ENCODE measurements around the gene KMT5B.

Gene KMT5B

DNA sequence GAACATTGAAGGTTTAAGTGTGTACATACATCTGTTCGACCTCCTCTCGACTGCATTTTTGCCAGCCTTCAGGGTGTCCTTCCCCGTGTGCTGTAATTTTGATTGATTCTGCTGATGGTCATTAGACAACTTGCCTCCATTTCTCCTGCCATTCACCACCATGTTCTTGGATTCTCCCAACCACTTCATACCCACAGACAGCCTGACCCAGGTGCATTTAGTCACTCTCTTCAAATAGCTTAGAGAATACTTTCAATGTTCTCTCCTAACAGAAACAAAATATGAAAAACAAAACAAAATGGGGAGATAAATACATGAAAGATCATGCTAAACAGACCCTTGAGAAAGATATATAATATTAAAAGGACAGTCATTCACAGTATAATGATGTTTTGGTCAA lies 23.2 kb downstream of the KMT5B start:
- in situ Hi-C loops (cut with HindIII; ENCODE audit: low sequenced_read_pairs) = no loop called here
- TF ChIP-seq, protein P1, sequence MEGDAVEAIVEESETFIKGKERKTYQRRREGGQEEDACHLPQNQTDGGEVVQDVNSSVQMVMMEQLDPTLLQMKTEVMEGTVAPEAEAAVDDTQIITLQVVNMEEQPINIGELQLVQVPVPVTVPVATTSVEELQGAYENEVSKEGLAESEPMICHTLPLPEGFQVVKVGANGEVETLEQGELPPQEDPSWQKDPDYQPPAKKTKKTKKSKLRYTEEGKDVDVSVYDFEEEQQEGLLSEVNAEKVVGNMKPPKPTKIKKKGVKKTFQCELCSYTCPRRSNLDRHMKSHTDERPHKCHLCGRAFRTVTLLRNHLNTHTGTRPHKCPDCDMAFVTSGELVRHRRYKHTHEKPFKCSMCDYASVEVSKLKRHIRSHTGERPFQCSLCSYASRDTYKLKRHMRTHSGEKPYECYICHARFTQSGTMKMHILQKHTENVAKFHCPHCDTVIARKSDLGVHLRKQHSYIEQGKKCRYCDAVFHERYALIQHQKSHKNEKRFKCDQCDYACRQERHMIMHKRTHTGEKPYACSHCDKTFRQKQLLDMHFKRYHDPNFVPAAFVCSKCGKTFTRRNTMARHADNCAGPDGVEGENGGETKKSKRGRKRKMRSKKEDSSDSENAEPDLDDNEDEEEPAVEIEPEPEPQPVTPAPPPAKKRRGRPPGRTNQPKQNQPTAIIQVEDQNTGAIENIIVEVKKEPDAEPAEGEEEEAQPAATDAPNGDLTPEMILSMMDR (IDR thresholded peaks at IDR 0.05; ENCODE audit: low read depth, low read length) = no peak
- no peak for DNase-seq (ENCODE audit: low read depth, low spot score)
- H3K4me3 ChIP-seq (ENCODE audit: low read depth, low read length) = no peak overlapping the region

DNA sequence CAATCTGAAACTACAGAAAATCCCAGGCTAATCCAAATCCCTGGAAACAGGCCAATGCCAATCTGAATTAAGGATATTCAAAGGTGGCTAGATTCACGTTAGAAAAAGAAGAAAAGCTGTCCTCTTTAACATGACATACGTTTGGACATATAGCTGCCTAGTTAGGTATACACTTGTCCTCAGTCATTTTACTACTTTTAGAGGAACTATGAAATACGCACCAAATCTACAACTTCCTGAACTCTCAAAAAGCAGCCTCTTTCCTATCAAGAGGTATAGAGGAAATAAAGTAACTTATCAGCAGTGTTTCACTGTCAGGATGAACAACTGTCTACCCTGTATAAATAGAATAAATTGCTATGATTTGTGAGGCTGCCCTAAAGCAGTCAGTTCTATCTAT lies 24.0 kb downstream of the KMT5B start:
- H3K4me3 ChIP-seq (ENCODE audit: low read depth, low read length) = no peak overlapping the region
- DNase-seq (ENCODE audit: low read depth, low spot score) = no peak
- in situ Hi-C loops (cut with HindIII; ENCODE audit: low sequenced_read_pairs) = no loop called here
- TF ChIP-seq, protein P1 (IDR thresholded peaks at IDR 0.05; ENCODE audit: low read depth, low read length) = no peak

DNA sequence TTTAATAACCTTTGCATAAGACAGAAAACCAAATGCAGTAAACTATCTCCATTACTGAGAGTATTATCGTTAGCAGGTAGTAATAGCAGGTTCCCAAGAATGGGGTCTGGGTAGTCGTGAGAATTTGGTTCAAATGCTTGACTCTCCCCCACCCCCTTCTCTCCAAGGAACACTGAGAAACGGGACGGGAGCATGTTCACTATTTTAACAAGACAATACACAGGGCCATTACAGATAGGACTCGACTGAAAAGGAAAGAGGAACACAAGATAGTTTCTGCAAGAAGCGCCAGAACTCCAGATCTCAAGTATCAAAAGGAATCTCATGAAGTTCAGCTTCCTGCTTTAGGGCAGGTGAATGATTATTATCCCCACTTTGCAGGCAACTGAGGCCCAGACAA lies 27.0 kb downstream of the KMT5B start:
- in situ Hi-C loops (cut with HindIII; ENCODE audit: low sequenced_read_pairs) = no loop called here
- TF ChIP-seq, protein P1 (IDR thresholded peaks at IDR 0.05; ENCODE audit: low read depth, low read length) = no peak
- DNase-seq (ENCODE audit: low read depth, low spot score) = no peak
- no peak overlapping the region for H3K4me3 ChIP-seq (ENCODE audit: low read depth, low read length)

DNA sequence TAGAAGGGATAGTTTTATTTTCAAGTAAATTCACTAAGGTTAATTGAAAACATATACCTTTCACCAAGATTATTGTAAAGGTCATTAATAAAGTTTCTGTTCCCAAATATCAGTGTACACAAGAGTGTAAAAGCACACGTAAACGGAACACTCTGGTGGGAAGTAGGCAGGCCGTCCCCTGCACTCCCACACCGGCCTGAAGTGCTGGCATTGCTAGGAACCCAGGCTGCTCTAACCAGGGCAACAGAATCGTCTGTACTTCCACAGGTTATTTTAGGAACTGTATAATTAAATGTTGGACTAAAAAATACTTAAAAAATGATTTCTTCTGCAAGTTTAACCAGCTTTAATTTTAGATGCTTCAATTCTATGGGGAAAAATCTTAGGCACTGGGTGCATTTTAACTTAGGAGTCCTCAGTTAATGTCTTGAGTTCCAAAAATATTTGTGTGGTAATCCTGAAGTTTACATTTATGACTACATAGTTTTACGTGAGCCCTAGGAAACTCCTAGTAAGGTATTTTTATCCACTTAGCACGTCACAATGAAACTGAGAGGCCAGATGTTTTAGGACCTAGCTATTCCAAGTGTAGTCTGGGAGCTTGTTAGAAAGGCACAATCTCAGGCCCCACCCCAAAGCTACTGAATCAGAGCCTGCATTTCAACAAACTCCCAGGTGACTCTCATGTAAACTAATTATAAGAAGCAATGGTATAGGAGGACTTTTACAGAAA lies 31.2 kb downstream of the KMT5B start:
- DNase-seq (ENCODE audit: low read depth, low spot score) = no peak
- H3K4me3 ChIP-seq (ENCODE audit: low read depth, low read length) = no peak overlapping the region

DNA sequence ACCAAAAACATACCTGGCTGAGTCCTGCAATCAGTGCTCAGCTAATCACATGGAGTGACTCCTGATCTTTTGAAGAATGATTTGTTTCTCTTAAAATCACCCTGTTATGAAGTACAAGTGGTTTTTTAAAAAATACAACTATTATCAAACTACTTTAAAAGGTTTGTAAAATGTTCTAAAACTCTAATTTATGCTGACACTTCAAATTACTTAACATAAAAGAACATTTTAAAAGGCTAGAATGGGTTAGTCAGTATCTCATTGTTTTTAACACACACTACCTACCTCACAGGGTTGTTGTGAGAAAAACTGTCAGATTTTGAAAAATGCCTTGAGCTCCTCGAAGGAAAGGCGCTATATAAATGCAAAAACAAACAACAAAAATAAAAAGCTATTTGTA lies 33.2 kb downstream of the KMT5B start:
- in situ Hi-C loops (cut with HindIII; ENCODE audit: low sequenced_read_pairs) = no loop called here
- DNase-seq (ENCODE audit: low read depth, low spot score) = no peak
- H3K4me3 ChIP-seq (ENCODE audit: low read depth, low read length) = no peak overlapping the region
- TF ChIP-seq, protein P1 (IDR thresholded peaks at IDR 0.05; ENCODE audit: low read depth, low read length) = no peak

More for the DNA sequence above, 31.2 kb downstream of the KMT5B start:
- in situ Hi-C loops (cut with HindIII; ENCODE audit: low sequenced_read_pairs) = no loop called here
- TF ChIP-seq, protein P1 (IDR thresholded peaks at IDR 0.05; ENCODE audit: low read depth, low read length) = no peak

DNA sequence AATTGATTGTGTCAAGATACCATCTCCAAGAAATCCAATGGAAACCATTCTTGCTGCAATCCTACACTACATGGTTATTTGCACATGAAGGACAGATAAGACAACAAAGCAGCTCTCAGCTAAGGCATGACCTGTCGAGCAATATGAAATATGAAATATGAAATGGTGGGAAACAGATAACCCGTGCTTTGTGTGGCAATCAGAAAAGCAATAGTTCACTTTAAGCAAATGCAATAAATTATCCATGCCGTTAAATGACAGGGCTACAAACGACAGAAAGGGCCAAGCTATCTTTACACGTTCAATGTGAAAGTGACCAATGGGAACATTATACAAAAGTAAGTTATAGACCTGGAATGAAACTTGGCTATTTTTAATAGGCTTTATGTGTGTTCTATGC lies 35.2 kb downstream of the KMT5B start:
- no peak overlapping the region for H3K4me3 ChIP-seq (ENCODE audit: low read depth, low read length)
- DNase-seq (ENCODE audit: low read depth, low spot score) = no peak
- TF ChIP-seq, protein P1 (IDR thresholded peaks at IDR 0.05; ENCODE audit: low read depth, low read length) = no peak
- in situ Hi-C loops (cut with HindIII; ENCODE audit: low sequenced_read_pairs) = no loop called here

All from astrocyte of the spinal cord (primary cell).